ENCODE data around the gene PDE8A.
"Not testable (repeated sequence)": the region's sequence is repeated elsewhere in the genome, so short reads cannot be mapped to it uniquely, and the experiment has no call there.

Gene PDE8A

DNA sequence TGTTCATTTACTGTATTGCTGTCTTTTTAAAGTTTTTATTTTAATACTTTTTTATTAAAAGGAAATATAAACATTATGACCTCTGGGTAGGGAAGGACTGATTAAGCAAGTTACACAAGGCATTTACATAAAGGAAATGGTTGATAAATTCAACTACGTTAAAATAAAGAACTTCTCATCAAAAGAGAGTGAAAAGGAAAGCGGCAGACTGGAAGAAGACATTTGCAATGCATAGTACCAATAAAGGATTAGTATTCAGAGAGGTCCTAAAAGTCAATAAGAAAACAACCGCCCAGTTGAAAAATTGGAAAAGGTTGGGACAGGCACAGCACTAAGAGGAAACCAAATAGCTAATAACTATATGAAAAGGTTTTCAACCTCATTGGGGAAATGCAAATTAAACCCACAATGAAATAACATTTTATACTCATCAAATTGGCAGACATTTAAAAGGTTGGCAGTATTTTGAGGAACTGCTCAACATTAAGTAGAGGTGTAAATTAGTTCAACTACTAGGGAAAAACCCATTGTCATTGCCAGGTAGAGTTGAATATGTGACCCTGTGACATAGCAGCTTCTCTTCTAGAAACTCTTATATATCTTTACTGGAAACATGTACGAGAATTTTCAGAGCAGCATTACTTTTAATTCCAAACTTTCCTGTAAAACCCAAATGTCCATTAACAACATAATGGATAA is 9.5 kb downstream of the PDE8A start:
- DNase-seq (ENCODE audit: low spot score), result no peak

DNA sequence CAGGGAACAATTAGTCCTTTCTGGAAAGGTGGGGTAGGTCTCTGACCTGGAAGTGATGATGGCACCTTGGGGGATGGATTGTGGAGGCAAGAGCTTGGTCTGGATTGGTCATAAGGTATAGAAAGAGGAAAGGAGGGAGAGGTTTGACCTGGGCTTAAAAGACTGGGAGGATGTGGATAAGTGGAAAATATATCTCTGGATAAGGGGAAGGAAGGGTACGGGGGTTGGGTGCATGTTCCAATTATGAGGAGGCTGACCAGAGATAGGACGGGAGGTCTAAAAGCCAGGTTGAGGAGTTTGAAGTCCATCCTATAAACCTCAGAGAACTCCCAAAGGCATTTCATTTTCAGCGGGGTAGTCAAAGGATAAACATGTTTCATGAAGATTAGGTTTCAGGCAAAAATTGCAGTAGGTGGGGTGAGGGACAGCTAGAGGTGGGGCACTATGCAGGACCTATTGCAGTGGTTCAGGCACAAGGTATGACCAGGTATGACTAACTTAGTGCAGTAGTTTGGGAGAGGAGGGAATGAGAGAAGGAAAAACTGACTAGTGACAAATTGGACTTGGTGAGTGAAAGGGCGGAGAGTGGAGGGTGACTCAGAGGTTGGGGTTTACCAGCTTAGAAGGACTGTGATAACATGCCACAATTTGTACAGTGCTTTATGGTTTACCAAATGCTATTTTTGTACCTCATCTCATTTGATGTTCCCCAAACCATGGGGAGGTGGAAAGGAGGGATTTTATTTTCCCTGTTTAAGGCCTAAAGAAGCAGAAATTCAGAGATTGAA is 10.7 kb downstream of the PDE8A start:
- DNase-seq (ENCODE audit: low spot score), result no peak

DNA sequence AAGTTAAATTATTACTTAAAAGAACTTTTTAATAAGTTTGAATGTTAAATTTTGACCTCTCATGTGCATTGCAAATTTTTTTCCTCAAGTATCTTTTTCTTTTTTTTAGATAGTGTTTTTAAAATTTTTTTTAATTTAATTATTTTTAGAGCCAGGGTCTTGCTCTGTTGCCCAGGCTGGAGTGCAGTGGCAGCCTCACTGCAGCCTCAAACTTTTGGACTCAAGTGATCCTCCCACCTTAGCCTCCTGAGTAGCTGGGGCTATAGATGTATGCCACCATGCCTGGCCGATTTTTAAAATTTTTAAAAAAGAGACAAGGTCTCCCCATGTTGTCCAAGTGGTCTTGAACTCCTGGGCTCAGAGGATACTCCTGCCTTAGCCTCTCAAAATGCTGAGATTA is 14.4 kb downstream of the PDE8A start:
- DNase-seq (ENCODE audit: low spot score), result no peak

DNA sequence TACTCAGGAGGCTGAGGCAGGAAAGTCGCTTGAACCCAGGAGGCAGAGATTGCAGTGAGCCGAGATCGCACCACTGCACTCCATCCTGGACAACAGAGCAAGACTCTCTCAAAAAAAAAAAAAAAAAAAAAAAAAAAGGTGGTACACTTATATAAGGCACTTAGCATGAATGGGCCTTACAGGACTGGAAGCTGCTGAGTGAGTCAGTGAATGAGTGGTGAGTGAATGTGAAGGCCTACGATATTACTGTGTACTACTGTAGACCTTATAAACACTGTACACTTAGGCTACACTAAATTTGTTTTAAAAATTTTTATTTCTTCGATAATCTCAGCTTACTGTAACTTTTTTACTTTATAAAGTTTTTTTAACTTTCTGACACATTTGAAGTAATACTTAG is 15.1 kb downstream of the PDE8A start:
- DNase-seq (ENCODE audit: low spot score), result not testable (repeated sequence)

DNA sequence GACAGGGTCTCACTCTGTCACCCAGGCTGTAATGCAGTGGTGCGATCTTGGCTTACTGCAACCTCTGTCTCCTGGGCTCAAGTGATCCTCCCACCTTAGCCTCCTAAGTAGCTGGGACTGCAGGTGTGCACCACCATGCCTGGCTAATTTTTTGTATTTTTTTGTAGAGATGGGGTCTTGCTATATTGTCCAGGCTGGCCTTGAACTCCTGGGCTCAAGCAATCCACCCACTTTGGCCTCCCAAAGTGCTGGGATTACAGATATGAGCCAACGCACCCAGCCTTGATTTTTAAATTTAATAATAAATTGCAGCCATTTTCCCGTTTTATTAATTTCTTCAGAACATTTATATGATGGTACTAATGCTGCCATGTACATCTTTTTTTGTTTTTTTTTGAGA is 15.6 kb downstream of the PDE8A start:
- not testable (repeated sequence) for DNase-seq (ENCODE audit: low spot score)

DNA sequence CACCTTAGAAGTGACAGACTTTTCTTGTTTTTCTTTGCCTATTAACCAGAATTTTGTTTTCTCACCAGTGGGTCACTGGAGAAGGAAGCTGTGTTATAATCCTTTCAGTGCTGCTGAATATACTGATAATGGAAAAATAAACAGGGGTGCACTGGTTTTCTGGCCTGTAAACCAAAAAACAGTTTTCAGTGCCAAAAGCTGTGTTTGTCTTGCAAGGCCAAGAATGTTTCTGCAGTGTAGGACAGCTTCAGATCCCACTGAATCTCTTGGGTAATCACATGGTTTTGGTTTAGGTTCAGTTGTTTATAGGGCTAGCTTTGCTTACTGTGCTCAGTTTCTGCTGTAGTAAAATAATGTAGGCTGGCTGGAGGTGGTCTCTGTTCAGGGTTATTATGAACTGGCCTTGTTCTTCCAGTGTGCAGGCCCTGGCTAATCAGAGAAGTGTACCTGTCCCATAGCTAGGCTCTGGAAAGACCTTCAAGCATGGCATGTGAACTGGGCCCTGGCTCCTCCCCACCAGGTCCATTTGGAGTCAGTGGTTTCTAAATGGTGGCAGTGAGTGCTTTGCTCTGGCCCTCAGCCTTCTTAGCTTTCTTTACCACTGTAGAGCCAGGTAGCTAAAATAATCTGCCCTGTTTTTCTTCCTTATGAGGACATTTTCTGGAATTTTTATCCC is 18.7 kb downstream of the PDE8A start:
- DNase-seq (ENCODE audit: low spot score), result no peak

DNA sequence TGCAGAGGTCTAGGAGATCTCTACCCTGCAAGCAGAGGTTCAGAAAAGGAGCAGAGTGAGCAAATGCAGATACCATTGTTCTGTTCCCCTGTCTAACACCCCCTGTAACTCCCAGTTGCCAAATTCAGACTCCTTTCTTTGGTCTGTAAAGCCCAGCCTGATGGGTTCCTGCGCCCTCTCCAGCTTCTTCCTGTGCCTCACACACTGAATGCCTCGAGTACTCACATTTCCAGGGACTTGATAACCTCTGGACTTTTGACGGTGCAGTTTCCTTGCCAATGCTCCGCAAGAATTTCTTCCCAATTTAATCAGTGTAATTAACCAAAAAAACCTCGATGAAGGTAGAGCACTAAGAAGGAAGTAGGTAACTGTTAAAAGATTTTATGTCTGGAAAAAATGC is 19.3 kb downstream of the PDE8A start:
- DNase-seq (ENCODE audit: low spot score), result no peak

DNA sequence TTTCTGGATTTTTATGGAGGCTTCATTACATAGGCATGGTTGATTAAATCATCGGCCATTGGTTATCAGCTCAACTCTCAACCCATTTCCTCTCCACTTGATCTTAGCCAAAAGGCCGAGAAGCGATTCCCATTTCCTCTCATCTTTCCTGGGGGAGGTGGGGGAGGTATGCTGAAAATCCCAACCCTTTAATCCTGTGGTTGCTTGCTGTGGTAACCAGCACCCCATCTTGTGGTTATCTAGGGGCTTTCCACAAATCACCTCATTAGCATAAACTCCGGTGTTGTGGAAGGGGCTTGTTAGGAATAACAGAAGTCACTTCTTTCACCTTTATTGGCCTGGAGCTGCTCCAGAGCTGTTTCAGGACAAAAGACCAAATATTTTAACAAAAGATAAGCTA is 20.9 kb downstream of the PDE8A start:
- DNase-seq (ENCODE audit: low spot score), result no peak

DNA sequence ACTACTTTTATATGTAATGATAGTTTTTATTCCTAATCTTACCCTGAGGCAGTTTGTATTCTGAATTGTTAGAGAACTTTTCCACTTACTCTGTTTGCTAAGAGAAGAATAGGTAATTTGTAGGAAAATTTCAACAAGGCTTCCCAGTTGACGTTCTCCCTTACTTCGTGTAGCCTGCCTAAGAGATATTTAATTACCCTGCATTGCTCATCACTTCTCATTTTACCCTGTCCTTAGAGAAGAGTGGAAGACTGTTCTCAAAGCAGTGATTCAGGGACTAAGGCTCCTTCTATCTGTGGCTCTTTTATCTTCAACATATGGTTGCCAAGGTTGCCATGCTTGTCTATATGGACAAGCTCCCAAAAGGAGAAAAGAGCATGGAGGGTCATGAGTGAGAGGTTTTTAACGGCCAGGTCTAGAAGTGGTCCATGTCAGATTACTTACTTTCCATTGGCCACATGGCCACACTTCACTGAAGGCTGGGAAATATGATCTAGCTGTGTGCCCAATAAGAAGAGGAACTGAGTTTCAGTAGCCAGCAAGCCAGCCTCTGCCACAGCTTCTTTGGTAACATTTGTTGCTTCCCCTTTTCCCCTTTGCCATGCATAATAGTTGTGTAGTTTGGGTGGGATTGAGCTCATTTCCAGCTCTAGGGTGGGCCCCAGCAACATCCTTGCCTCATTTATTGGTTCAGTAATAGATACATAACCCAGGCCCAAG is 22.1 kb downstream of the PDE8A start:
- DNase-seq (ENCODE audit: low spot score), result no peak

DNA sequence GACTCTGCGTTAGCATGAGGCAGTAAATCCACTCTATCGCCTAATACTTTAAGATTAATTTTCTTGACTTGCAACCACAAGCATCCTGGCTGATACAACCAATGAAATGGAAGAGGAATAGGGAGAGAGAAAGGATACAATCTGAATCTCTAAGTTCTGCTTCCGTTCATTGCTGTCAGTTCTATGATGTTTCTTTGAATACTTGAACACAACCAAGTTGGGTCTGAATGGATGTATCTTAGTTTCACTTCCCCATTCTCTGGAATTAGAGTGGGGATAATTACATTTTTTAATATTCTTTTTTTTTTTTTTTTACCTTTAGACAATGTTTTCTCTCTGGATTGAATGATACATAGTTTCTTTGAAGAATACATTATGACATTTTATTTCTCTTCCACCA is 22.9 kb downstream of the PDE8A start:
- DNase-seq (ENCODE audit: low spot score), result no peak

DNA sequence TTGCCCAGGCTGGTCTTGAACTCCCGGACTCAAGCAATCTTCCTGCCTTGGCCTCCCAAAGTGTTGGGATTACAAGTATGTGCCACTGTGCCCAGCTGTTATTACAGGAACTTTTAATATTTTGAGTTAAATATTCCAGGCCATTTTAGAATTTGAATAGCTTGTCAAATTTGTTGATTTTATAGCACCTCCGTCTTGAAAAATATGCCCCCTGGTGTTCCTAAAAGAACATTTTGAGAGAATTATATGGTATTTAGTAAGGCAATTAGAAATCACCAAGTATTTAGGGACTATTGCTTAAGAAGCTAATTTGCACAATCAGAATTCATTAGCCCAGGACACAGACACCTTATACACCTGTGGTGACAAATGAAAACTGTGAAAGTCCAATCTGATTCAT is 23.7 kb downstream of the PDE8A start:
- DNase-seq (ENCODE audit: low spot score), result no peak

DNA sequence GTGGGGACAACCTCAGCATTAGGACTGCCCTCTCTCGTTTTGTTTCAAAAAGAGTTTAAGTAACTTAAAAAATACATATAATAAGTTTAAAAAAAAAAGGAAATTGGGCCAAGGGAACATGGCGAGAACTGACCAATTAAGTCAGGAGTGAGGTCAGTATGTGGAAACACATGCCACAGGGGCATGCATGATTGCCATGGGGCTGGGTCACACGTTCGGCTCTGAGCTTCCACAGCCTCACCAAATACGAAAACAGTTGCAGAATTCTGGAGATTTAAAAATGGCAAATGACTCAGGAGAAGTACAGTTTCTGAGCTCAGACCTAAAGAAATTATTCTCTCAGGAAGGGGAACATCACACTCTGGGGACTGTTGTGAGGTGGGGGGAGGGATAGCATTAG is 24.1 kb downstream of the PDE8A start:
- no peak for DNase-seq (ENCODE audit: low spot score)

DNA sequence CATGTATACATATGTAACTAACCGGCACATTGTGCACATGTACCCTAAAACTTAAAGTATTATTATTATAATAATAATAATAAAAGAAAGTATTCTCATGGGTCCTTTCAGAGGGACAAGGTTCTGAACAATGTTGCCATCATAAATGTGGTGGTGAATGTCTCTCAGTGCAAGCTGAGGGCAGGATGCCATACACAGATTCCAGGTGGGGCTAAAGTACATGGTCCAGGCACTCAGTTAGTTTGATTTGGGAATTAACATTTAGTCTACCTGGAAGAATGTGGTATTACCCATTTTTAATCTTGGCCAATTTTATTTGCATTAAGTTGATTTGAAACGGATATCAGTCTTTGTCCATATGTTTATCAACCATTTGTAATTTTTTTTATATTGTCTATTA is 24.5 kb downstream of the PDE8A start:
- DNase-seq (ENCODE audit: low spot score), result no peak

DNA sequence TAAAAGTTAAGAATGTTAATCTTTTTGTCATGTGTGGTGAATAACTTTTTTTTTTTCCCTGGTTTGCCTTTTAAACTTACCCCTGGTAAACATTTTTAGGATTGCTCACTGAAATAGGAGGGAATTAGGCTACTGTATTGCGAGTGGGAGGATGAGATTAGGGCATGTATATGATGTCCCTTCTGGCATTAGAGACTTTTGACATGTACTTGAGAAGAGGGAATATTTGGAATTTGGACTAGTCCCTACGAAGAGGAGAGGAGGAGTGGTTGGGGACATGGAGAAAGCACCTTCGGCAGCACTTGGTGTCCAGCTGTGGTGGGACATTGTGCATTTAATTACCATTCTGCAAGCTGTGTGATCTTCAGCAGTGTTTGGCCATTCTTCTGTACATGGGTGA is 25.0 kb downstream of the PDE8A start:
- DNase-seq (ENCODE audit: low spot score), result no peak

DNA sequence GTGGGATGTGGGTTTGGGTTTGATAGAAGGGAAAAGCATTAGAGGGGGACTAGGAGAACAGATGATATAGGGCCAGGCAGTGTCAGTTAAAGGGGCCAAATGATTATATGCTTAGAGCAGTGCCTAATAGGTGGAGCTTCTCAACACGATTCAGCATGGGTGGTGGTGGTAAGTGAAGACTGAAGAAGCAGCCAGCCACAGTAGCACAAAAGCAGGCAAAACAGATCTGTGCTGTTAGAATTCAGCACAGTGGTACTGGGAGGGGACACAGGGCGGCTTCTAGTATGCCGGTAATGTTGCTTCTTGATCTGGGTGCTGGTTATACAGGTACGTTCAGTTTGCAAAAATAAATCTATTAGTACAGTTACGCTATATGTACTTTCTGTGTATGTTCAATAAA is 25.5 kb downstream of the PDE8A start:
- no peak for DNase-seq (ENCODE audit: low spot score)

DNA sequence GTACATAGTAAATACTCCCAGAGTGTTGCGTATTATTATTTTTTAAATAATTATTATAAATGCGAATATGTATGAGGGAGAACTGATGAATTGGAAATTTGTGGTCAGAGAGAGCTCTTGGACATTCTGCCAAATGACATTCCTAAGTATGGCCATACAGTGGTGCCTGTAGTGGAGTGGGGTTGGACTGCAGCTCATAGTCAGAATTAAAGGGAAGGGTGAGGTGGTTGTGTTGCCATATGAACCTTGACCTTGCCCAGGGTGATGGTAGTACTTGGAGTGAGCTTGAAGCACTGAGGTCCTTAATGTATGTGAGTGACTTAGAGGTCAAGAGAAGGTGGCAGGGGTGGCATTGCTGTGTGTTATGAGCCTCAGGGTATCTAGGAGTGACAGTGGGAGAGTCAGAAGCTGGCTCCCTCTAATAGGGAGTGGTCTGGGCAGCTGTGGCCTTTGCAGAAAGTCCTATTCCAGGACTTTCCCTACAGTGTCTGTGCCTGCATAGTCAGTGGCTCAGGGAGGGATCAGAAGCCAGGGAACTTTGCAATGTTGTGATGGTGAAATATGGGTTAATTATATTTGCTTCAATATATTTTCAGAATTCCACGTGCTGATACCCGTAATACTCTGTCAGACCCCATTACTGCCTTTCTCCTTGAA is 26.2 kb downstream of the PDE8A start:
- no peak for DNase-seq (ENCODE audit: low spot score)

DNA sequence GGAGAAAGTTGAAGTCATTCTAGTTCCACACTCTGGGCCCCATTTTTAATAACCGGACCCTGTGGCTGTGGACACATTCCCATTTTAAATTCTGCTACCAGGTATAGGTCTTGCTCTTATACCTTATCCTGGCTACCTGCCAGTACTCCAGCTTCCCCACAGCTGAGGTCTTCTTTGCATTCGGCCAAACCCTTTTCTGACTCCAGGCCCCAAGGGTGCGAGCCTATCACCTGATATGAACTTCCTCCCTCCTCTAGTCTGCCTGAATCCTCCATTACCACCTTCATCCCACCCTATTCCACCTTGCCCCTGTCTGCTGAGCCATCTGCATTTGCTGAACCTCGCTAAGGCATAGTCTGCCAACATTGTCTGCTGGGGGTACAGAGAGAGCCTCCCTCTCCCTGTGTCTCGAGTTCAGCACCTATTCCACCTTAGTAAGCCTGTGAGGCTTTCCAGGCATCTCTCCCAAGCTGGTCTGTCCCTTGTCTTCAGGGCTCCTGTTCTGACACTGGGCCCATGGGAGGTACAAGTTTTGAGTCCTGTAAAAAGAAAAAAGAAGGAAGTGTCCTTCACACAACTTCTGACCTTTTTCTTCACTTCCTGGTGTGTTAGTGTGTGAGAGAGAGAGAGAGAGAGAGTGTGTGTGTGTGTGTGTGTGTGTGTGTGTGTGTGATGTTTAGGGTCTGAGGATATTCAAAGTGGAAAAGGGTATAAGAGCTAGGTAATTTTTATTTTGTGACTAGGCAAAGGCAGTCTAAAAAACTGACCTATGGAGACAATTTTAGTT is 27.0 kb downstream of the PDE8A start:
- no peak for DNase-seq (ENCODE audit: low spot score)

DNA sequence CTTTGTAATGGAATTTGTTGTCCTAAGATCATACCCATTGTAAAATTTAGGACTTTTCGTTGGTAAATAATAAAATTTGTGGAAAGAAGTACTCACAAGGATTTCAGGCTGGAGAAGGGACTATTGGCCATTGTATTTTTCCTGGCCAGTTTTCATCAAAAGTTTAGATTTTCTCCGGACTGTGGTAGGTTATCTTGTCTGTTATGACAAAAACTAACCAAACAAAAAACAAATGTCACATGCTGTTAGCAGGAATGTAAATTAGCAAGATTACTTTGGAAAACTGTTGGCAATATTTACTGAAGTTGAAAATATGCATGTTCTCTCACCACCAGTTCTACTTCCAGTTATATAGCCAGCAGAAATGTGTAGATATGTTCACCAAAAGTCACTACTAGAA is 27.8 kb downstream of the PDE8A start:
- no peak for DNase-seq (ENCODE audit: low spot score)

DNA sequence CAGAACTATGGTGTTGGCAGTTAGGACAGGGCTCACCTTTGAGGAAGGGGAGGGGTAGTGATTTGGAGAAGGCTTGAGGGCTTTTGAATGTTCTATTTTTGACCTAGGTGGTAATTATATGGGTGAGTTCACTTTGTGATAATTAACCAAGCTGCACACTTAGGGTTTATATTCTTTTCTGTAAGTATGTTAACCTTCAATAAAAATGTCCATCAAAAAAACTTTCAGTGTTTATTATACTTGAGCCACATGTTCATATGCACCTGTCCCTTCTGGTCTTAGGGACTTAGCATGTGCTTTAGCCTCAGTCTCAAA is 28.4 kb downstream of the PDE8A start:
- no peak for DNase-seq (ENCODE audit: low spot score)

DNA sequence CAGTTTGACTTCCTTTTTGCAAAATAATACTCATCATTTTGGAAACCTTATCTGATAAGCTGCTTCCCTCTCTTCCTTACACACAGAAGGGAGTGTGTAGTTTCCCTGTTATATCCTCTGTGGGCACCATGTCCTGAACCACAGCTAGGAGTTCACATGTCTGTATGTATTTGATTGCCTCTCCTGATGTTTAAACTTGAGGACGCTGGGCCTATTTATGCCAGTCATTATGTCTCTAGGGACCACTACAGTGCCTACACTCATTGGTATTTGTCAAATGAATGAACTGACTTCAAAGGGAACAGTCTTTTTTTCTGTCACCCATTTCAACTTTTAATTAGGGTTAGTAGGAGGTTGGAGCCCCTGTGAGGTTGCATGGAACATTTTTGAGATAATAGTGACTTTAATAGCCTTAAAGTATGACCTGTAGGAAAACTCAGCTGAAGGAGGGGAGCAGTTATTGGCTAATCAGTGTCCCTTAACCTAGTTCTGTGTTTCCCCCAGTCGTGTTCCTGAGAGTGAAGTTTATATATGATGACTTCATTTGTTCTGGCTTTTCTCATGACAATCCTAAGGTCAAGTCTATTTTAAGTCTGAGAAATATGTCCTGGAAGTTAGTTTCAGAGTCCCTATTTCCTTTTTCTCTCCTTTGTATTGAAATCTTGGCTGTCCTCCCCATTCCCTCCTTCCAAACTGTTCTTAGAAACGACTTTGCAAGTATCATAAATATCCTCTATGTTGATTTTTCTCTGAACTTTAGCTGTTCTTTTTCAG is 28.9 kb downstream of the PDE8A start:
- DNase-seq (ENCODE audit: low spot score), result no peak

DNA sequence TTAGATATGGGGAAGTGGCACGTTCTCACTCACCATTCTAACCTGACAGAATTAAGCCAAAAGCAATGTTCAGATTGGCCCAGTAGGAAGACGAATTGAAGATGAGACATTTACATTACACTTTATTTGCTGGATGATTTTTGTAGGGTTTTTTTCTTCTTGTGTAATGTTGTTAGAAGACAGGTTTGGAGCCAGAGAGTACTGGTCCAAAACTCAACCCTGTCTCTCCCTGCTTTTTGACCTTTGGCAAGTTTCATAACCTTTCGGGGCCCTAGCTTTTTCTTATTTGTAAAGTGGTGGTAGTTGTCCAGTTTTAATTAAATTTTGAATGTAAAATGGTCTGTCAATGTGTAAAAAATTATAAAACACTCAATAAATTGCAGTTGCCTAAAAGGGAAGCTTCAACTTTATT is 29.5 kb downstream of the PDE8A start:
- no peak for DNase-seq (ENCODE audit: low spot score)

All from putamen (tissue), 1 donor.